HG02678 (cell line): ENCODE data around the gene CDH22.

ENCODE experiments used
- ATAC-seq: cut with Tn5 transposase; IDR thresholded peaks from one replicate; pipeline ENCODE4 v1.9.1; 2021; ENCODE audit warnings: mild to moderate bottlenecking, moderate library complexity; ENCODE audit not compliant: unreplicated experiment

Gene CDH22

GRCh38 chr20:46343348-46343974 lies 35.2 kb upstream of the CDH22 start:
- ATAC-seq: no peak

DNA sequence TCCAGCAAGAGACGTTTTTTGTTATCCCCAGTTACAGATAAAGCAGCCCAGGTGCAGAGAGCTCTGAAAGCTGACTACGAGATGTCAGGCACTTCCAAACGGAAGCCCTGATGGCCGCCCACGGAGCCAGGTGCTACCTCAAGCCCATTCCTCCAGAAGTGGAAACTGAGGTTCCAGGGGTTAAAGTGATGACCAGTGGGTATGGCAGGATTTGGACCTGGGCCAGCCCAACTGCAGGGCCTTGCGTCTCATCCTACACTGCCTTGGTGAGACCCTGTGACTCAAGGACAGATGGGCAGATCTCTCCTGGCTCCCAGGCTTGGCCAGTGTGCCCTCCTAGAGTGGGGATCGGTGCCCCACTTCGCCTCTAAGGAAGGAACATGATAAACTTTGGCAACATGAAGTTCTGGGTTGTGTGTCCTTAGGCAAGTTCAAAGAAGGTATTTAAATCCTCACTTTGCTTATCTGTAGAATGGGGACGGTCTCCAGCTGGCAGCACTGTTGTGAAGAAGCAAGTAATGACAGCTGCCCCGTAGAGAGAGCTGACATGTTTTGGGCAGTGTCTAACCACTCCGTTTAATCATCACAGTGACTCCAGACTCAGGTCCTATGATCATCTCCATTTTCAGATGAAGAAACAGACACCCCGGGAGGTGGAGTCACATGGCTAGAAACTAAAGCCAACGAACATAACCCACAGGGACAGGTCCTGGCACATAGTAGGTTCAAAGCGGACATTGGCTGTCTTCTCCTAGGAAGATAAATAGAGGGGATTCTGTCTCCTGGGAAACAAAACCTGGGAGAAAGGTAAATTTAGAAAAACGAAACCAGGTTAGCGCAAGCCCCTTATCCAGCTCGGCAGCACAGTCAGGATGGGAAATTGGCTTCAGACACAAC lies 34.4 kb upstream of the CDH22 start:
- ATAC-seq: no peak

GRCh38 chr20:46342010-46342378 lies 33.7 kb upstream of the CDH22 start:
- no peak for ATAC-seq

DNA sequence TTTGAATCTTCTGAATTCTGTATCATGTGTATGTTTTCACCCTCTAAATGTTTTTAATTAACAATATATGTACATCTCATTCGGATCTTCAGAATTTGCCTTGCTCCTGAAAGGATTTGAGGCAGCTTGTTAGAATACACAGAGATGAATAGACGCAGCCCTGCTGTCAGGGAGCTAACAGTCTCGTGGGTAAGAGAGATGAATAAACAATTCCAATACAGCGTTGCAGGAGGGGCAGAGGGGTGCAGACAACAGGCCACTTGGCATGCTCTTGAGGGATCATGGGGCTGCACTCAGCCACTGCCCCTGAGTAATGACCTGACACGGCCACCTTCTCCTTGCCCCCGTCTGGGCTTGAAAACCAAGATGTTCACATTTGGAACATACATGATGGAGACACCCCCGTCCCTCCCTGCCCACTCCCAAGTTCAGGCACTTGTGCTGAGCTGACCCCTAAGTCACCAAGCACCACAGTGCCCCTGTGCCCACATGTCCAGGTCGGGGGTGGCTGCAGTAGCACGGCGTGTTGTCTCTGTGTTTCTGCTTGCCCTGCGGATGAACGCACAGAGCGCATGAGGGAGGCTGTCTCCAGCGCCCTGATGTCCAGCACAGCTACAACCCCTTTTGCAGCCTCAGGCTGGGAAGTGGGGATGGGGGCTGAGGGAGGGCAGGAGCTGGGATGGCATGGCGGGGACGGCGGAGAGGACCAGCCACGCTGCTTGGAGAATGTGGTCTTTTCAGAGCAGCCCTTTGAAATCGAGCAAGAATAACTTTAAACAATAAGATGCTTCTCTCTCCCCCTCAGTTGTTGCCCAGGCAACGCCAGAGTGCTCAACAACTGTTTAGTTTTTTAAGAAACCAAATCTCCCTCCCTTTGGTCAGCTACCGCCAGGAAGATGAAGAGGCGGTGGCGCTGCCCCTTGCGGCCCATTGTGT lies 33.0 kb upstream of the CDH22 start:
- ATAC-seq: no peak

GRCh38 chr20:46339037-46339436 lies 30.7 kb upstream of the CDH22 start:
- ATAC-seq: no peak

- no peak for ATAC-seq
These were observed 28.4 kb upstream of the CDH22 start for GRCh38 chr20:46336735-46337134.

DNA sequence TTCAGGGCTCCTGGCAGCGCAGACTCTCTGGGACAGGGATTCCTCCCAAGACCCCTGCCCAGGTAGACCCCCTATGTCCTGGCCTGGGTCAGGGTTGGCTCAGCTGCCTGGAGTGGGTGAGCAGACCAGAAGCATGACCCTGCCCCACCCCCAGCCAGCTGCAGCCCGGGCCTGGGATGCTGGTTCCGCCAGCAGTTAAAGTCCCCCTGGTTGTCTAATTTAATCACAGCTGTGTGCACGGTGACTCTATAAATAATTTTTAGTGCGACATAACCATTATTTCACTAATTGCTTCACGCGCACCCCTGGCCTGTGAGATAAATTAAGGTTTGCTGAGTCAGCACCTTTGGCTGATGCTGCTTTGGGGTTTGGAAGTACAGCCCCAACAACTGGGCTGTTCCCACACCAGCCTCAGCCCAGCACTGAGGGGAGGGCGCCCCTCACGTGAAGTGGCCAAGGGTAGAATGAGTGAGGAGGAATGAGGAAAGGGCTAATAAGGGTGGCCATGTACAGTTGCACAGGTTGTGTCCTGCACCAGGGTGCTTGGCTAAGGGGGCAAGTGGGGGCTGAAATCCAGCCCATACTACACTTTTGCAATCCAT lies 26.1 kb upstream of the CDH22 start:
- no peak for ATAC-seq

DNA sequence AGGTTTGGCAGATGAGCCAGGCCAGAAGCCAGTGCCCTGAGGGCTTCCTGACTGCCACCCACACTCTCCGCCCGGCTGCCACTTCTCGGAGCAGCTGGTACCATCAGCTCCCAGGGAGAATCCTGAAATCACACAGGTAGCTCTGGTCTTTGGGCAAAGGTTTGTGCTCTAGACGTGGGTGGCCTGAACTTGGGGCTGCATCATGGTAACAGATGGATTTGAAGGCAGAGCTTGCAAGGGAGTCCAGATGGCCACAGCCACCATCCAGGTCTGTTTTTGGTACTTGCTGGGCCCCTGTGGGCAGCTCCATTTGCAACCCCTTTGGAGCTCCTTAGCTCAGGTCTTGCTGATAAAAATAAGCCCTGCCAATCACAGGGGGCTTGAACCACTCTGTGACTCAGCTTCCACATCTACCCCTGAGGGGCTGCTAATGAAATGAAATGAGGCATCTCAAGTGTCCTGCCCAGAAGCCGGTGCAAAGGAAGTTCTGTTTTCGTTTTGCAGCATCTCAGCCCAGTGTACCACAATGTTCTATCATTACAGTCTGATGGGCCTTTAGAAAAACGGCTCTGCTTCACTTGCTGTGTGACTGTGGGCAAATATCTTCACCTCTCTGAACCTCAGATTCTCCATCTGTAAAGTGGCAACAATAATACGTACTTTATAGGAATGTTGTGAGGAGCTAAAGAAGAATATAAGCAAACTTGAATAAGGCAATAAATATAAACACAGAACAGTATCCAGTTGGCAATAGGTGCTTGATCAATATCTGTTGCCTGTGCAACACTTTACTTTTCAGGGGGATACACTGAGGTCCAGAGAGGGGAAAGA lies 25.1 kb upstream of the CDH22 start:
- no peak for ATAC-seq

- ATAC-seq: no peak
These were observed 24.3 kb upstream of the CDH22 start for GRCh38 chr20:46332373-46333160.

DNA sequence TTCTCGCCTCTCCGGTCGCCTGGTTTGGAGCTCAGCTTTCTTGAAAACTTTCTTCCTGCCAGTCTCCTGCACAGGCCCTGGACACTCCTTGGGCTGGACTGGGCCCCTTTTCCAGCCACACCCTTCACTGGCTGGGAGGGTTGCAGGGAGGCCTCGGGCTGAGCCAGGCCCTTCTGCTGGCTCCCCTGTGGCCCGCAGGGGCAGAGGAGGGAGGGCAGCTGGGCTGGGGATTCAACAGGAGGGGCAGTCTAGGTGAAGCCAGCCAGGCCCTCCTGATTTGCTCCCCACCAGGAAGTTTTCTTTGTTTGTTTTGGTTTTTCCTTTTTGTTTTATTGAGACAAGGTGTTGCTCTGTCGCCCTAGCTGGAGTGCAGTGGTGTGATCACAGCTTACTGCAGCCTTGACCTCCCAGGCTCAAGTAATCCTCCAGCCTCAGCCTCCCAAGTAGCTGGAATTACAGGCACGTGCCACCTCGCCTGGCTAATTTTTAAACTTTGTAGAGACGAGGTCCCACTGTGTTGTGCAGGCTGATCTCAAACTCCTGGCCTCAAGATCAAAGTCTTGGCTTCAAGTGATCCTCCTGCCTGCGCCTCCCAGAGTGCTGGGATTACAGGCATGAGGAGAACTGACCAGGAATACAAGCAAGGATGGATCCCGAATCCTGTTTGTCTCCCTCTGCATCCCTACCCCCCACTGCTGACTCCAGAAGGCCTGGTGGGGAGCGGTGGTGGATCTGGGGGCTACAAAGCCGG lies 23.5 kb upstream of the CDH22 start:
- no peak for ATAC-seq

GRCh38 chr20:46330831-46331371 lies 22.6 kb upstream of the CDH22 start:
- ATAC-seq: no peak

DNA sequence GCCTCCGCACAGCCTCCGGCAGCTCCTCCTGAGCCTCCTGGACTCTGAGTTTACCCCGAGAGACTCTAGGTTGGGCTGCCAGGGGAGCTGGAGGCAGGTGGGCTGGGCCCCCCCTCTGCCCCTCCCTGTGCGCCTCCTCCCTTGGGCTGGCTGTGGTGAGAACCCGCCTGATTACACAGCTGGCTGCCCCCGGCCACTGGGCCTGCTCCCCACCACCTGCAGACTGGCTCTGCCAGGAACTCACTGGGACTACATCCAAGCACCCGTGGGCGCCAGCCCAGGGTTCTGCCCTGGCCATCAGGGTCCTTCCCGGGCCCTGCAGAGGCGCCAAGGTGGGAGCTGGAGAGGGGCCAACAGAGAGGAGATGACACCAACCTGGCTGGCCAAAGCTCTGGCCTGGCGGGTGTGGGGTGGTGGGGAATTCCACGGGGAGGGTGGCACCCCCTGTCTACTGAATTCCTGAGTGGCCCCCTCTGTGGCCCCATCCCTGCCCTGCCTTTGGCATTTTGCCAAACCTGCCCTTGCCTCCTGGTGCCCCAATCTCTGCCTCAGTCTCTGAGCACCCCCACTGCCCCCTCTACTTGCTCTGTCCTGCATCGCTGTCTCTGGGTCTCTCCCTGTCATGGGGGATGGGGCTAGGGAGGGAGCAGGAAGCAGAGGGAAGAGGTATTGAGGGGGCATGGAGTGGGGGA lies 21.9 kb upstream of the CDH22 start:
- ATAC-seq: no peak

- ATAC-seq: no peak
These were observed 20.0 kb upstream of the CDH22 start for GRCh38 chr20:46328200-46328882.

DNA sequence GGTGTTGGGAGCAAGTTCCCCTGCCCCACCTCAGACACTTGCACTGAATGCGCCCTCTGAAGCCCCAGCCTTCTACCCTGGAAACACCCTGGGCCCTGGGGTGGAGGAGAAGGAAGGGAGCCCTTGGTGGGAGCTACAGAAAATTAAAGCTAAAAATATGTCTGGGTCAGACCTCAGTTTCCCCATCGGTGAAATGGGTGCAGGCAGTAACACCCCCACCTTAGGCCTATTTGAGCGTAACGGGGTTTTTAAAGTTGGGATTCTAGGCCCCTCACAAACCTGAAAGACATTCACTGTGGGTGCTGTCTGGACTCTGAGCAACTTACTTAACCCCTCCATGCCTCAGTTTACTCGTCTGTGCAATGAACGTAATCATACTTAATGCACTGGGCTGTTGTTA lies 19.3 kb upstream of the CDH22 start:
- ATAC-seq: no peak

DNA sequence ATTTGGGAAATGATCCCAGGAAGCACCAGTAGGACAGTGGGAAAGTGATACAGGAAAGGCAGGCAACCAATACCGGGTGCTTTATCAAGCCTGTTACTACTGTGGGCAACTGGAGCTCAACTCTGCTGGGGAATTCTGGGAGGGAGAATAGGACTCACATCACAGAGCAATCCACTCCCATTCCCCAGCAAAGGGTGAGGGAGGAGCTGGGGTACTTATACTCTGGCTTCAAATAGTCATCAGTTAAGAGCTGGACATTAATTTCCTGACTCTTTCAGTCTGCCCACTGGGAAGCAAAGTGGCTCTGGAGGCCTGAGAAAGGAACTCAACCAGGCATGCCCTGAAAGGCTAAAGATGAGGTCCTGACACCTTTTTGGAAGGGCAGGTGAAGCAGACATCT lies 17.5 kb upstream of the CDH22 start:
- ATAC-seq: no peak

- no peak for ATAC-seq
These were observed 16.8 kb upstream of the CDH22 start for GRCh38 chr20:46324960-46325703.
